Measurements from ENCODE around the gene CEP70.
A peak's percentile ranks its signal among the peaks of the same experiment; 100 is the strongest.
"Not testable (repeated sequence)": the region's sequence is repeated elsewhere in the genome, so short reads cannot be mapped to it uniquely, and the experiment has no call there.

The CEP70 gene

GRCh38 chr3:138594150-138594934 lies at the start of gene CEP70:
Gene CEP70 (minus strand): TSS chr3:138594260. CDS start chr3:138572927, 21,333 bp downstream.
- H3K4me3 Mint-ChIP-seq = peak within 1 kb of the TSS; percentile 96
- no peaks in the 10 kb centered on the region for H3K27me3 Mint-ChIP-seq (ENCODE audit: low read depth)
- H3K27ac Mint-ChIP-seq = peak within 1 kb of the TSS; percentile 95
- no peaks in the 10 kb centered on the region for H3K36me3 Mint-ChIP-seq (ENCODE audit: low read depth)
- H3K4me1 Mint-ChIP-seq (ENCODE audit: low read depth) = peaks cover 6% of the 10 kb centered on the region
- peaks cover 4% of the 10 kb centered on the region for H3K9me3 Mint-ChIP-seq

GRCh38 chr3:138642927-138643253 lies 48.8 kb upstream of the CEP70 start:
- H3K9me3 Mint-ChIP-seq = peaks cover 39% of the 10 kb centered on the region
- H3K27ac Mint-ChIP-seq = no peak overlapping the region

GRCh38 chr3:138642226-138642926 lies 48.3 kb upstream of the CEP70 start:
- H3K36me3 Mint-ChIP-seq (ENCODE audit: low read depth) = peaks cover 10% of the 10 kb centered on the region
- no peaks in the 10 kb centered on the region for H3K4me1 Mint-ChIP-seq (ENCODE audit: low read depth)
- no peak overlapping the region for H3K4me3 Mint-ChIP-seq
- no peaks in the 10 kb centered on the region for H3K27me3 Mint-ChIP-seq (ENCODE audit: low read depth)
- H3K27ac Mint-ChIP-seq = no peak overlapping the region
- peaks cover 36% of the 10 kb centered on the region for H3K9me3 Mint-ChIP-seq

More at GRCh38 chr3:138642927-138643253, 48.8 kb upstream of the CEP70 start:
- no peaks in the 10 kb centered on the region for H3K4me1 Mint-ChIP-seq (ENCODE audit: low read depth)
- H3K27me3 Mint-ChIP-seq (ENCODE audit: low read depth) = no peaks in the 10 kb centered on the region
- peaks cover 13% of the 10 kb centered on the region for H3K36me3 Mint-ChIP-seq (ENCODE audit: low read depth)
- H3K4me3 Mint-ChIP-seq = no peak overlapping the region

GRCh38 chr3:138640537-138640936 lies 46.5 kb upstream of the CEP70 start:
- Mint-ChIP-seq H3K4me3 (no peak overlapping the region), H3K36me3 (ENCODE audit: low read depth) (peaks cover 3% of the 10 kb centered on the region), H3K27ac (no peak overlapping the region), H3K9me3 (peaks cover 21% of the 10 kb centered on the region), H3K4me1 (ENCODE audit: low read depth) (no peaks in the 10 kb centered on the region), H3K27me3 (ENCODE audit: low read depth) (no peaks in the 10 kb centered on the region)

GRCh38 chr3:138638641-138639040 lies 44.6 kb upstream of the CEP70 start:
- no peaks in the 10 kb centered on the region for H3K27me3 Mint-ChIP-seq (ENCODE audit: low read depth)
- no peaks in the 10 kb centered on the region for H3K4me1 Mint-ChIP-seq (ENCODE audit: low read depth)
- H3K36me3 Mint-ChIP-seq (ENCODE audit: low read depth) = peaks cover 5% of the 10 kb centered on the region
- H3K9me3 Mint-ChIP-seq = peaks cover 7% of the 10 kb centered on the region
- no peak overlapping the region for H3K4me3 Mint-ChIP-seq
- H3K27ac Mint-ChIP-seq = no peak overlapping the region

- Mint-ChIP-seq H3K4me1 (ENCODE audit: low read depth) (no peaks in the 10 kb centered on the region), H3K4me3 (no peak overlapping the region), H3K36me3 (ENCODE audit: low read depth) (peaks cover 2% of the 10 kb centered on the region), H3K9me3 (no peaks in the 10 kb centered on the region), H3K27ac (no peak overlapping the region), H3K27me3 (ENCODE audit: low read depth) (no peaks in the 10 kb centered on the region)
Measured at GRCh38 chr3:138629526-138629925, 35.5 kb upstream of the CEP70 start.

GRCh38 chr3:138625707-138626365 lies 31.8 kb upstream of the CEP70 start:
- Mint-ChIP-seq H3K4me3 (no peak overlapping the region), H3K9me3 (no peaks in the 10 kb centered on the region), H3K27me3 (ENCODE audit: low read depth) (no peaks in the 10 kb centered on the region), H3K36me3 (ENCODE audit: low read depth) (no peaks in the 10 kb centered on the region), H3K4me1 (ENCODE audit: low read depth) (no peaks in the 10 kb centered on the region), H3K27ac (no peak overlapping the region)

- H3K9me3 Mint-ChIP-seq = no peaks in the 10 kb centered on the region
- H3K36me3 Mint-ChIP-seq (ENCODE audit: low read depth) = no peaks in the 10 kb centered on the region
- no peak overlapping the region for H3K27ac Mint-ChIP-seq
- peaks cover 4% of the 10 kb centered on the region for H3K27me3 Mint-ChIP-seq (ENCODE audit: low read depth)
- no peak overlapping the region for H3K4me3 Mint-ChIP-seq
- no peaks in the 10 kb centered on the region for H3K4me1 Mint-ChIP-seq (ENCODE audit: low read depth)
Measured at GRCh38 chr3:138624518-138624917, 30.5 kb upstream of the CEP70 start.

- Mint-ChIP-seq H3K9me3 (no peaks in the 10 kb centered on the region), H3K4me3 (no peak overlapping the region), H3K27me3 (ENCODE audit: low read depth) (peaks cover 10% of the 10 kb centered on the region), H3K27ac (no peak overlapping the region), H3K4me1 (ENCODE audit: low read depth) (no peaks in the 10 kb centered on the region), H3K36me3 (ENCODE audit: low read depth) (no peaks in the 10 kb centered on the region)
Measured at GRCh38 chr3:138620431-138620830, 26.4 kb upstream of the CEP70 start.

- H3K36me3 Mint-ChIP-seq (ENCODE audit: low read depth) = no peaks in the 10 kb centered on the region
Measured at GRCh38 chr3:138615462-138615861, 21.4 kb upstream of the CEP70 start.

GRCh38 chr3:138609898-138610266 lies 15.8 kb upstream of the CEP70 start:
- H3K27ac Mint-ChIP-seq = peak overlapping the region; percentile 90
- H3K9me3 Mint-ChIP-seq = no peaks in the 10 kb centered on the region
- peak overlapping the region; percentile 92 for H3K4me3 Mint-ChIP-seq
- H3K27me3 Mint-ChIP-seq (ENCODE audit: low read depth) = peaks cover 15% of the 10 kb centered on the region
- H3K4me1 Mint-ChIP-seq (ENCODE audit: low read depth) = peaks cover 9% of the 10 kb centered on the region
- H3K36me3 Mint-ChIP-seq (ENCODE audit: low read depth) = peaks cover 2% of the 10 kb centered on the region

More at GRCh38 chr3:138615462-138615861, 21.4 kb upstream of the CEP70 start:
- Mint-ChIP-seq H3K4me1 (ENCODE audit: low read depth) (no peaks in the 10 kb centered on the region), H3K9me3 (no peaks in the 10 kb centered on the region), H3K27ac (no peak overlapping the region), H3K4me3 (no peak overlapping the region), H3K27me3 (ENCODE audit: low read depth) (peaks cover 21% of the 10 kb centered on the region)

GRCh38 chr3:138608322-138609135 lies 14.5 kb upstream of the CEP70 start, which contains the start of gene FAIM:
Gene FAIM (plus strand): TSS chr3:138608771. CDS start chr3:138619727, 10,956 bp downstream.
- H3K36me3 Mint-ChIP-seq (ENCODE audit: low read depth) = peaks cover 2% of the 10 kb centered on the region
- peaks cover 8% of the 10 kb centered on the region for H3K27me3 Mint-ChIP-seq (ENCODE audit: low read depth)
- H3K9me3 Mint-ChIP-seq = no peaks in the 10 kb centered on the region
- H3K4me3 Mint-ChIP-seq = peak within 1 kb of the TSS; percentile 92
- H3K27ac Mint-ChIP-seq = peak within 1 kb of the TSS; percentile 90
- H3K4me1 Mint-ChIP-seq (ENCODE audit: low read depth) = peaks cover 9% of the 10 kb centered on the region

- H3K27me3 Mint-ChIP-seq (ENCODE audit: low read depth); H3K4me3 Mint-ChIP-seq; H3K36me3 Mint-ChIP-seq (ENCODE audit: low read depth); H3K27ac Mint-ChIP-seq; H3K4me1 Mint-ChIP-seq (ENCODE audit: low read depth): not testable (repeated sequence)
- peaks cover 12% of the 10 kb centered on the region for H3K9me3 Mint-ChIP-seq
Measured at GRCh38 chr3:138604106-138604595, 10.1 kb upstream of the CEP70 start.

GRCh38 chr3:138601661-138602060 lies 7.6 kb upstream of the CEP70 start:
- not testable (repeated sequence) for H3K4me3 Mint-ChIP-seq; H3K36me3 Mint-ChIP-seq (ENCODE audit: low read depth); H3K27ac Mint-ChIP-seq; H3K4me1 Mint-ChIP-seq (ENCODE audit: low read depth); H3K27me3 Mint-ChIP-seq (ENCODE audit: low read depth)
- peaks cover 17% of the 10 kb centered on the region for H3K9me3 Mint-ChIP-seq

Measured in T-helper 1 cell treated with Interleukin-12 subunit alpha and Interleukin-12 subunit beta and Interleukin-4 antibody, amounts not matched to agents 30 μg/mL and 1 μg/mL, for 36 hours (primary cell).